Mucosa of stomach (tissue), 1 donor: ENCODE data around the gene COX7A2.
A peak's percentile ranks its signal among the peaks of the same experiment; 100 is the strongest.

Source experiments
- H3K27me3 ChIP-seq: one replicate; pipeline ENCODE4 v1.7.0; 2013; ENCODE audit warnings: mild to moderate bottlenecking, low read length; ENCODE audit not compliant: control insufficient read depth, insufficient read depth
- H3K36me3 ChIP-seq: one replicate; pipeline ENCODE4 v1.7.0; 2013; ENCODE audit warnings: low read length; ENCODE audit not compliant: control insufficient read depth, insufficient read depth
- H3K4me1 ChIP-seq: one replicate; pipeline ENCODE4 v1.7.0; 2013; ENCODE audit warnings: mild to moderate bottlenecking, low read length; ENCODE audit not compliant: control insufficient read depth, insufficient read depth
- H3K4me3 ChIP-seq: one replicate; pipeline ENCODE4 v1.7.0; 2013; ENCODE audit warnings: low read length
- H3K9ac ChIP-seq: one replicate; pipeline ENCODE4 v1.7.0; 2013; ENCODE audit warnings: mild to moderate bottlenecking, low read length, moderate library complexity
- H3K9me3 ChIP-seq: one replicate; pipeline ENCODE4 v1.7.0; 2013; ENCODE audit warnings: mild to moderate bottlenecking, low read length, moderate library complexity; ENCODE audit not compliant: control insufficient read depth
- donor health status: Pancreatic carcinoma.

COX7A2 gene

DNA sequence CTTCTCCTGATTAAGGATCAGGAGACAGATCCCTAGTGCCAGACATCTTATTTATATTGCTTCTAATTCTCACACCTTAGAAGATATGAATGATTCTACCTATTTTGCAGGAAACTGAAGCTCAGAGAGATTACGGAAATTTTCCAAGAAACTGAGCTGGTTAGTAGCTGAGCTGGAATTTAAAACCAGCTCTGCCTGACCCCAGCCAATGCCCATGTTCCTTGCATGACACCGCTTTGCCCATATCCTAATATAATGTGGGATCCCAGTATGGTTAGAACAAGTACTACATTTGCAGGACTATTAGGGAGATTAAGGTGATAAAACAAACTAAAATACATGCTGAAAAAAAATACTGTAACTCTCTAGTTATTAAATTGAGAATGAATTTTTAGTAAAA is 39.1 kb upstream of the COX7A2 start:
- Histone ChIP-seq H3K36me3 (no peaks in the 10 kb centered on the region), H3K4me3 (no peak overlapping the region), H3K9me3 (no peaks in the 10 kb centered on the region), H3K9ac (peak overlapping the region; percentile 80), H3K27me3 (no peaks in the 10 kb centered on the region), H3K4me1 (peaks cover 15% of the 10 kb centered on the region)

DNA sequence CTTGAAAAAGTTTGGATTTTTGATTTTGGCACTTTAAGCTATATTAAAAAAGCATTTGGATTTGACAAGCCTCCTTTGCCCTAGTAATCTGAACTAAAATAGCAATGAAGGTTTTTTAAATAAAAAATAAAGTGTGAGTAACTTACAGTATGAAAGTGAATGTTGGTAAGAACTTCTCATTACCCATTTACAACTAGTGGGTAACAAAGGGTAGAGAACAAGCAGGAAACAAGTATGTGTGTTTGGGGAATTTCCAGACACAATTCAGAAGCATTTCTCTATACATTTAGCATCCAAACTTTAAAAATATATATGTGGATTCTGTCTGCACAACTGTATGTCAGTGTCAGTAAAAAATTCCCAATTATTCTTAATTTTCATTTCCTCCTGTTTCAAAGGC is 38.1 kb upstream of the COX7A2 start:
- Histone ChIP-seq H3K27me3 (no peaks in the 10 kb centered on the region), H3K9ac (peak overlapping the region; percentile 17), H3K4me3 (no peak overlapping the region), H3K36me3 (no peaks in the 10 kb centered on the region), H3K9me3 (no peaks in the 10 kb centered on the region), H3K4me1 (peaks cover 20% of the 10 kb centered on the region)

DNA sequence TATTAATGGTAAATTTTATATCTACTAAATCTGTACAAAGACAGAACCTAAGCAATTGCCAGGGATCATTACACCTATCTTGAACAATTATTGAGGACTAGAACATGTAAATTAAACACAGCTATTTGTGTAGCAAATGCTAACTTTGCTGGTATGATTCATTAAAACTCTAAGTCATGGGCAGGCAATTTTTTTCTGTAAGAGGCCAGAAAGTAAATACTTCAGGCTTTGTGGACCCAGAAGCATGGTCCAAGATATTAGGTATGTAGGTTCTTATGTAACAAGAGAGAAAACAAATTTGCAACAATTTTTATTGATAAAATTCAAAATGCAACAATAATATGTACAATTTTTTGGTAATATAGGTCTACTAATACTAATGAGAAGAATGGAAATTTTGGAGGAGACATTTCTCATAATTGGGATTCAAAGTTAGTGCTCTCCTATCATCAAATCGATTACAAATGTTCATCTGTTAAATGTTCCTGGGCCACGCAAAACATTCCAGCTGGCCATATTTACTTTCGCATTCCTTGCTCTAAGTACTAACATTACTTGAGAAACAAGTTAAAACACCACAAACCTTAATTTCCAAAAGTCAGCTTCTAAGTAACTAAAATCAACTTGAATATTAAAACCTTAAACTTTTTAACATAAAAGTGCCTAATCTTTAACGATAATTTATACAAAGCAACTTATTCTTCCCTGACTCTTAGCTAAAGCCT is 36.7 kb upstream of the COX7A2 start:
- peak overlapping the region; percentile 7 for H3K9ac ChIP-seq
- H3K4me3 ChIP-seq, result no peak overlapping the region
- H3K4me1 ChIP-seq, result peaks cover 20% of the 10 kb centered on the region
- no peaks in the 10 kb centered on the region for H3K27me3 ChIP-seq
- no peaks in the 10 kb centered on the region for H3K36me3 ChIP-seq
- no peaks in the 10 kb centered on the region for H3K9me3 ChIP-seq

DNA sequence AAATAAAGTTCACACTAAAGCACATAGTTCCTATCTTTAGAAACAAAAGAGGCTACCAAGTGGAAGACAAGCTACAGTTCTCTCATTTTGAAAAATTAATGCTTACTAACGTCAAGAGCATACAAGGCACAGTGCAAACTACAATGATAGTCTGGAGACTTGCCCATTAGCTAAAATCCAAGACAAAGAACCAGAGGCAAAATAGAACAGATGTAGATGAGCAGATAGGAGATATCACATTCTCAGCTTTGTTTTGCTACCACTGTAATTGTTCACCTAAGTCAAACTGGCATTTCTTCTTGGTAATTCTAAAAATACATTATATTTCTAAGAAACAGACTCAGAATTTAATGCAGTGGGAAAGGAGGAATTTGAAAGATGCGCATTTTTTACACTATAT is 35.8 kb upstream of the COX7A2 start:
- Histone ChIP-seq H3K4me3 (no peak overlapping the region), H3K36me3 (no peaks in the 10 kb centered on the region), H3K27me3 (no peaks in the 10 kb centered on the region), H3K9me3 (no peaks in the 10 kb centered on the region), H3K9ac (no peak overlapping the region), H3K4me1 (peaks cover 20% of the 10 kb centered on the region)

DNA sequence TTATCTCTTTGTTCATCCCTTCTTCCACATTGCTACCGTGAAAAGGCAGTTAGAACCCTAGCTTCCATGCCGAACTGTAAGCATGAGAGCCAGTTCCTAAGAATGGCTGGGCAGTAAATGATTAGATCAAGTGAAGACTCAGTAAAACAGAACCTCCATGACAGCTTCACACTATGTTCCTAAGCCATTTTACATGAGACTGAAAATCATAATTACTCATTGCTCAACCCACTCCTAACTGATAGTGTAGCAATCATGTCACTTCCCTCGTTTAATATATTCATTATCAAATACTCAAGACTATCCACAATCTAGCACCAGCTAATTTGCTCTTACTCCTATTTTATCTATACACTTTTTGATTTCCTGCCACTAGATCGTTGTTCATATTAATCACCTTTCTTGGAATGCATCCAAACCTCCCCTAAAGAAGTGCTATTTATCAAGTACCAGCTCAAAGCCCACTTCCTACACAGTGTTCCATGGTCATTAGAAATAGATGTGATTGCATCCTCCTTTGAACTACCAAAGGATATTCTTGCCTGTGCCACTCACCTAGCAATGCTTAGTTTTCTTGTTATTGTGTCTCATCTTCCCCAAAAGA is 35.0 kb upstream of the COX7A2 start:
- no peak overlapping the region for H3K9ac ChIP-seq
- H3K4me1 ChIP-seq, result peaks cover 20% of the 10 kb centered on the region
- H3K27me3 ChIP-seq, result no peaks in the 10 kb centered on the region
- no peaks in the 10 kb centered on the region for H3K9me3 ChIP-seq
- no peaks in the 10 kb centered on the region for H3K36me3 ChIP-seq
- no peak overlapping the region for H3K4me3 ChIP-seq

DNA sequence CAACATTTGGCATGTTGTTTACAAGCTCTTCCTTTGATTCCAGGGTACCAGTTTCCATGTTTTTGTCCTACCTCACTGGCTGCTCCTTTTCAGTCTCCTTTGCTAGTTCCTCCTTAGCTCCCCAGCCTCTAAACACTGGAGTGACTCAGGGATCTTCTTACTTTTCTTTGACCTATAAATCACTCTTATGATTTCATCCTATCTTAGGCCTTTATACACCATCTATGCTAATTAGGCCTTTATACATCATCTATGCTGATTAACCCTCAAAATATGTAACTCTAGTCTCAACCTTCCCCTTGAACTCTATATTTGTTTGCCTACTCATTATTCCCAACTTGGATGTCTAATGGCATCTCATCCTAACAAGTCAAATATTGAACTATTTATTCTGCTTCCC is 31.5 kb upstream of the COX7A2 start:
- H3K27me3 ChIP-seq, result no peaks in the 10 kb centered on the region
- no peak overlapping the region for H3K9ac ChIP-seq
- no peaks in the 10 kb centered on the region for H3K36me3 ChIP-seq
- H3K9me3 ChIP-seq, result no peaks in the 10 kb centered on the region
- no peak overlapping the region for H3K4me3 ChIP-seq
- peaks cover 22% of the 10 kb centered on the region for H3K4me1 ChIP-seq

DNA sequence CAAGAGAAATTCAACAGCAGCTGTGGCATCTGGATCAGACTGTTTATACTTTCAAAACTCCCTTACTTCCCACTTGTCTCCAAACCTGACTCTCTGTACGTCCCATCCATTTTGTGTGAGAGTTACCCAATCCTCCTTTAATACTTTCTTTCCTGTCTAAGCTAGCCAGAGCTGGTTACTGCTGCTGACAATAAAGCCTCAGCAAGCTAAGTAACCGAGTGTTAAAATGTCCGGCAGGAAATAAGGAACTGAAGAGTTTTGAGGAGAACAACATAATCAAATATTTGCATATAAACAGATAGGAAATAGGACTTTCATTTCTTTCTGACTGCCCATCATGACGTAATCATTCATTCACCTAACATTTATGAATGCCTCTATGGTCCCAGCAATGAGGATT is 29.4 kb upstream of the COX7A2 start:
- Histone ChIP-seq H3K4me1 (peaks cover 19% of the 10 kb centered on the region), H3K4me3 (no peak overlapping the region), H3K27me3 (no peaks in the 10 kb centered on the region), H3K9me3 (no peaks in the 10 kb centered on the region), H3K36me3 (no peaks in the 10 kb centered on the region), H3K9ac (no peak overlapping the region)

DNA sequence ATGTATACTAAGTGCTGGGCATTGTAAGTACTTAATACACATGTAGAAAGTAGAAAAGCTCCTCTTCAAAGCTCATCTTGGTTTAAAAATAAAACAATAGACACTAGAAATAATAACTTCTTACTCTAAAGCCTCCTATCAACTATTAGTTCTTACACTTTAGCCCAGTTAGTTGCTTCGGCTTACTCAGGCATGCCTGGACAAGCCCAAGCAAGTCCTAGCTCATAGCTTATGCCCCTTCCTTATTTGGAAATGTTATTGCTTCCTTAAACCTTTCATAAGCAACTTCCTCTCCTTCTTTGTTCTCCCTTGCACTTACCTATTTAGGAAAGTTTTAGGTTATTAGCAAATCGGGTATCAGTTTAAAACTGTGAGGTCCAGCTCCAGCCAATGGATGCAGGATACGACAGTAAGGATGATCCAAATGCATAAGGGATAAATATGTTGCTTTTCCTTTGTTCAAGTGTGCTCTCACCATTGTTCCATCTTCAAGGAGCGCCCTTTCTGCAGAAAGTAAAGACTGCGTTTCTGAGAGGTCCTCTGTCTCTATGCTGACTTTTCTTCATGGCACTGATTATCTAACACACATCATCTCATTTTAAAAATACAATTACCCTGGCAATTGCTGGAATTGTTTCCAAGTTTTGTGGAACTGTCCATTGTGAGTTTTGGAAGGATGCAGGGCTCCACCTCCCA is 28.7 kb upstream of the COX7A2 start:
- Histone ChIP-seq H3K36me3 (no peaks in the 10 kb centered on the region), H3K4me1 (peaks cover 15% of the 10 kb centered on the region), H3K9me3 (no peaks in the 10 kb centered on the region), H3K27me3 (no peaks in the 10 kb centered on the region), H3K9ac (no peak overlapping the region), H3K4me3 (no peak overlapping the region)

DNA sequence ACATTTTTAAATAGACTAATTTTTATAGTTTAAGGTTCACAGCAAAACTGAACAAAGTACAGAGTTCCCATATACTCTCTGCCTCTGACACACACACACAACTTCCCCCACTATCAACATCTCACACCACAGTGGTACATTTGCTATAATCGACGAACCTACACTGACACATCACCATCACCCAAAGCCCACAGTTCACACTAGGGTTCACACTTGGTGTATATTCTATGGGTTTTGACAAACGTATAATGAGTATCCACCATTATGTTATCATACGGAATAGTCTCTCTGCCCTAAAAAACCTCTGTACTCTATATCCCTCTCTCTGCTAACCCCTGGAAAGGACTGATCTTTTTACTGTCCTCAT is 25.4 kb upstream of the COX7A2 start:
- peaks cover 14% of the 10 kb centered on the region for H3K4me1 ChIP-seq
- no peaks in the 10 kb centered on the region for H3K9me3 ChIP-seq
- H3K27me3 ChIP-seq, result no peaks in the 10 kb centered on the region
- H3K4me3 ChIP-seq, result no peak overlapping the region
- no peaks in the 10 kb centered on the region for H3K36me3 ChIP-seq
- H3K9ac ChIP-seq, result no peak overlapping the region

DNA sequence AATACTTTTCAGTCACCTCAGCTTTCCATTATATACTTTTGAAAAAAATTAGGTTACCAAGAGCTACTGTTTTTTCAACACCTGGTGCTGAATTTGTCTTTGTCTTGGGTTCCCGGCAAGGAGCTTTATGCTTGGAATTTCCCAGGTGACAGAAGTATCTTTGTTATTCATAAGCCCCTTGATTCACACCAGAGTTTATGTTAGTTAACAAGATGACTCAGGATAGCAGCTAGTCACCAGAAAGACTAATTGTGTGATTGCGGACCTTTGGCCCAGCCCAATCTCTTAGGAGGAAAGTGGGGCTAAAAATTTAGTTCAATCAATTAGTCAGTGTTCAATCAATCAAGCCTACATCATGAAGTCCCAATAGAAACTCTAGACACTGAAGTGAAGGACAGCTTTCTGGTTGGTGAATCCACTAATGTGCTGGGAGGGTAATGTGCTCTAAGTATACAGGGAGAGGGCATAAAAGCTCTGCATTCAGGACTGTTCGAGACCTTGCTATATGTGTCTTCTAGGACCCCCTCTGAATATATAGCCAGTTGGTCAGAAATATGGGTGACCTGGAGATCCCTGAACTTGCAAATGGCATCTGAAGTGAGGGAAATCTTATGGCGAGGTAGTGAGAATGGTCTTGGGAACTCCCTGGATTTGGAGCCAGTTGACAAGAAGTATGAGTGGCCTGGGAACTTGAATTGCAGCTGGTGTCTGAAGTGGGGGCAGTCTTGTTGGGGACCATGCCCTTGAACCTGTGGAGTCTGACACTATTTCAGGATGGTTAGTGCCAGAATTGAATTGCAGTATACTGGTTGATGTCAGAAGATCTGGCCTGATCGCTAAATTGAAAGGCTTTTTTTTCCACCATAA is 24.8 kb upstream of the COX7A2 start:
- Histone ChIP-seq H3K9me3 (no peaks in the 10 kb centered on the region), H3K4me1 (peaks cover 14% of the 10 kb centered on the region), H3K4me3 (no peak overlapping the region), H3K27me3 (no peaks in the 10 kb centered on the region), H3K9ac (no peak overlapping the region), H3K36me3 (no peaks in the 10 kb centered on the region)

DNA sequence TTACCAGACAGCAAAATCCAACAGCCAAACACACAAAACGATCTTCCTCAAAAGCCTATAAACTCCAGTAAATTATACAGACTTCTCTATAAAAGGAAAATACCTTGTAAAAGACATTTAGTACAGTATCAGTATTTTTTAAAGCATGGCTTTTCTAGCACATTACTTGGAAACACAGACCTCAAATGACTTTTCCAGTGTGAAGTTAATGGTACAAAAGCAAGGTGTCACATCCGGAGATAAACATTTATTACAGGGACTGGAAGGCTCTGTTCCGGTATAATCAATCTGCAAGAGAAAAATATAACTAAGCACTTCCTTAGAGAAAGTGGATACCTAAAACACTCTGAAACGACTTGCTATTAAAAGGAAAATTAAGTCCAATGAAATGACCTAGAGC is 23.9 kb upstream of the COX7A2 start:
- H3K36me3 ChIP-seq, result no peaks in the 10 kb centered on the region
- no peaks in the 10 kb centered on the region for H3K27me3 ChIP-seq
- peaks cover 8% of the 10 kb centered on the region for H3K4me1 ChIP-seq
- no peak overlapping the region for H3K4me3 ChIP-seq
- no peak overlapping the region for H3K9ac ChIP-seq
- no peaks in the 10 kb centered on the region for H3K9me3 ChIP-seq
